Measurements from ENCODE around the gene ETFB.

GRCh38 chr19:51331716-51332115, 34.5 kb downstream of the ETFB start:
- no peak for TF ChIP-seq MAX (IDR thresholded peaks at IDR 0.05)
- no peak for TF ChIP-seq CTCF (IDR thresholded peaks at IDR 0.05; ENCODE audit: low read depth, low read length, missing input control)
- TF ChIP-seq ZBTB33 (IDR thresholded peaks at IDR 0.05) = no peak
- no peak for TF ChIP-seq YY1 (IDR thresholded peaks at IDR 0.05)

Measured in liver (tissue), 2 donors.